H1 (cell line): Measurements from ENCODE around the gene NPHP4. TPM values are rescaled to one million over a fixed set of nuclear protein-coding genes. Genes with fewer than 3 reads are reported as not detected.

Source experiments
- CTCF ChIA-PET: fragments of 300-600 bp; sonication (Branson Sonifier 250); formaldehyde crosslinking; loops from one replicate; lab custom pipeline; 2021; ENCODE audit not compliant: partially characterized antibody; lab: Charles Lee
- POLR2A ChIA-PET: fragments of 300-600 bp; sonication (Branson Sonifier 250); formaldehyde crosslinking; loops from one replicate; lab custom pipeline; 2021; ENCODE audit warnings: inconsistent platforms; ENCODE audit not compliant: partially characterized antibody; lab: Charles Lee
- DNase-seq, 2 experiments: peaks; one replicate each; pipeline versions ENCODE4 v3.0.0 to v3.0.0-alpha.2; 2010 to 2022; ENCODE audit warnings: low spot score in 2 of 2, low read depth in 1 of 2, mixed read lengths in 1 of 2
- FAIRE-seq: peaks from 2 replicates; lab custom pipeline; 2011; peaks lifted over from hg19 to GRCh38; lab: Jason Lieb, UNC
- H2AFZ ChIP-seq: 2 replicates; pipeline ENCODE4 v1.8.1; 2012; ENCODE audit warnings: low read length, inconsistent platforms
- H2AK5ac ChIP-seq: 2 replicates; pipeline ENCODE4 v1.6.1; 2013; ENCODE audit warnings: low read depth, low read length
- H2BK120ac ChIP-seq: replicated peaks from 2 replicates; pipeline ENCODE3; 2013; ENCODE audit warnings: low read depth, low read length, inconsistent platforms
- H2BK12ac ChIP-seq: 2 replicates; pipeline ENCODE4 v1.6.1; 2013; ENCODE audit warnings: low read depth, low read length
- H2BK15ac ChIP-seq: 2 replicates; pipeline ENCODE4 v1.6.1; 2013; ENCODE audit warnings: low read length
- H2BK20ac ChIP-seq: 2 replicates; pipeline ENCODE4 v1.6.1; 2013; ENCODE audit warnings: low read length
- H2BK5ac ChIP-seq: 2 replicates; pipeline ENCODE4 v1.6.1; 2013; ENCODE audit warnings: low read depth, low read length
- H3K14ac ChIP-seq: 2 replicates; pipeline ENCODE4 v1.6.1; 2013; ENCODE audit warnings: inconsistent platforms; ENCODE audit not compliant: insufficient read length
- H3K18ac ChIP-seq: 2 replicates; pipeline ENCODE4 v1.6.1; 2013; ENCODE audit warnings: low read length; ENCODE audit errors: extremely low read depth
- H3K23ac ChIP-seq: 2 replicates; pipeline ENCODE4 v1.6.1; 2013; ENCODE audit warnings: inconsistent platforms; ENCODE audit not compliant: insufficient read length
- H3K23me2 ChIP-seq: 2 replicates; pipeline ENCODE4 v1.6.1; 2013; ENCODE audit warnings: low read depth, low read length
- H3K27ac ChIP-seq: 2 replicates; pipeline ENCODE4 v1.6.1; 2011; ENCODE audit warnings: low read depth, low read length, inconsistent platforms
- H3K27me3 ChIP-seq, 4 experiments: replicated peaks in 1 of 4; 1 replicate in 1 of 4; 2 replicates in 3 of 4; pipeline versions ENCODE4 v1.6.1 to v1.8.1; 2011 to 2013; ENCODE audit warnings: low read length in 3 of 4, mild to moderate bottlenecking in 3 of 4, inconsistent platforms in 2 of 4, mixed read lengths in 2 of 4, moderate library complexity in 1 of 4; ENCODE audit not compliant: control insufficient read depth in 3 of 4, insufficient read depth in 3 of 4; ENCODE audit errors: extremely low read depth in 1 of 4
- H3K36me3 ChIP-seq, 4 experiments: 2 replicates each; pipeline versions ENCODE4 v1.6.1 to v1.8.1; 2011 to 2013; ENCODE audit warnings: mild to moderate bottlenecking in 4 of 4, low read length in 3 of 4, moderate library complexity in 2 of 4, control low read depth in 1 of 4, inconsistent platforms in 1 of 4; ENCODE audit not compliant: insufficient read depth in 4 of 4, control insufficient read depth in 2 of 4
- H3K4ac ChIP-seq: replicated peaks from 2 replicates; pipeline ENCODE3; 2013; ENCODE audit warnings: low read length, low read depth, mixed read lengths, inconsistent platforms; ENCODE audit not compliant: insufficient read length
- H3K4me1 ChIP-seq, 4 experiments: replicated peaks in 1 of 4; 1 replicate in 1 of 4; 2 replicates in 3 of 4; pipeline versions ENCODE4 v1.6.1 to v1.8.1; 2011 to 2013; ENCODE audit warnings: low read length in 3 of 4, inconsistent platforms in 2 of 4, mixed read lengths in 1 of 4; ENCODE audit not compliant: insufficient read depth in 4 of 4, control insufficient read depth in 3 of 4
- H3K4me2 ChIP-seq, 2 experiments: 2 replicates each; pipeline versions ENCODE4 v1.6.1 to v1.8.1; 2011 to 2013; ENCODE audit warnings: low read depth in 2 of 2, low read length in 2 of 2, control low read depth in 1 of 2, inconsistent platforms in 1 of 2, mild to moderate bottlenecking in 1 of 2; ENCODE audit not compliant: insufficient read depth in 1 of 2
- H3K4me3 ChIP-seq, 4 experiments: fragments of 200-600, 300-600 bp in 1 of 4; sonication (generic), shearing (Covaris generic), sonication (Bioruptor Twin) in 1 of 4; 2 replicates each; pipeline versions ENCODE4 v1.5.1 to v1.8.1; 2011 to 2016; ENCODE audit warnings: low read length in 4 of 4, low read depth in 3 of 4, control low read depth in 2 of 4, inconsistent platforms in 2 of 4, mild to moderate bottlenecking in 2 of 4, mixed read lengths in 1 of 4, moderate library complexity in 1 of 4; ENCODE audit not compliant: insufficient read depth in 2 of 4; ENCODE audit errors: extremely low read depth in 1 of 4
- H3K56ac ChIP-seq: replicated peaks from 2 replicates; pipeline ENCODE3; 2013; ENCODE audit warnings: low read depth, mild to moderate bottlenecking, mixed read lengths, low read length, inconsistent platforms; ENCODE audit not compliant: insufficient read length
- H3K79me1 ChIP-seq: 2 replicates; pipeline ENCODE4 v1.6.1; 2013; ENCODE audit warnings: low read depth, low read length, control low read depth
- H3K79me2 ChIP-seq, 2 experiments: 2 replicates each; pipeline versions ENCODE4 v1.6.1 to v1.8.1; 2012 to 2013; ENCODE audit warnings: low read length in 2 of 2, mild to moderate bottlenecking in 2 of 2, inconsistent platforms in 1 of 2; ENCODE audit not compliant: insufficient read depth in 2 of 2, control insufficient read depth in 1 of 2
- H3K9ac ChIP-seq, 4 experiments: replicated peaks in 1 of 4; 1 replicate in 1 of 4; 2 replicates in 3 of 4; pipeline versions ENCODE4 v1.6.1 to v1.8.1; 2011 to 2013; ENCODE audit warnings: low read depth in 3 of 4, low read length in 3 of 4, control low read depth in 2 of 4, mild to moderate bottlenecking in 2 of 4, moderate library complexity in 2 of 4, inconsistent platforms in 1 of 4; ENCODE audit errors: extremely low read depth in 1 of 4
- H3K9me3 ChIP-seq, 2 experiments: 2 replicates each; pipeline versions ENCODE4 v1.6.1 to v1.8.1; 2012 to 2013; ENCODE audit warnings: mild to moderate bottlenecking in 2 of 2, moderate library complexity in 2 of 2, control low read depth in 1 of 2, inconsistent platforms in 1 of 2, low read depth in 1 of 2, low read length in 1 of 2, mixed read lengths in 1 of 2; ENCODE audit not compliant: insufficient read depth in 2 of 2
- H4K20me1 ChIP-seq, 2 experiments: replicated peaks in 1 of 2; 2 replicates each; pipeline versions ENCODE3 to v1.8.1; 2011 to 2013; ENCODE audit warnings: inconsistent platforms in 2 of 2, low read length in 2 of 2, mild to moderate bottlenecking in 1 of 2; ENCODE audit not compliant: insufficient read depth in 2 of 2, control insufficient read depth in 1 of 2
- H4K5ac ChIP-seq: 2 replicates; pipeline ENCODE4 v1.6.1; 2013; ENCODE audit warnings: low read length, low read depth, mixed read lengths, inconsistent platforms; ENCODE audit not compliant: insufficient read length
- H4K8ac ChIP-seq: 2 replicates; pipeline ENCODE4 v1.8.0; 2013; ENCODE audit warnings: mild to moderate bottlenecking, moderate library complexity, low read length, inconsistent platforms; ENCODE audit not compliant: insufficient read depth; ENCODE audit errors: extremely low read depth
- H4K91ac ChIP-seq: replicated peaks from 2 replicates; pipeline ENCODE3; 2013; ENCODE audit warnings: low read length, mixed read lengths, inconsistent platforms; ENCODE audit not compliant: insufficient read length
- ATF3 ChIP-seq: IDR thresholded peaks from 2 replicates; pipeline ENCODE4 v1.6.1; 2011; ENCODE audit warnings: low read depth, mild to moderate bottlenecking, low read length; ENCODE audit not compliant: insufficient read depth
- CHD1 ChIP-seq: IDR thresholded peaks from 2 replicates; pipeline ENCODE4 v1.6.1; 2012; ENCODE audit warnings: low read depth, low read length, improper control_type of control experiment
- EZH2 ChIP-seq: fragments of 200-600 bp; sonication (generic); IDR thresholded peaks from 2 replicates; pipeline ENCODE4 v1.7.1; 2012; ENCODE audit warnings: low read depth, mild to moderate bottlenecking, moderate library complexity, low read length, inconsistent platforms; ENCODE audit not compliant: severe bottlenecking
- FOSL1 ChIP-seq: IDR thresholded peaks from 2 replicates; pipeline ENCODE4 v1.6.1; 2011; ENCODE audit warnings: mild to moderate bottlenecking, low read depth, low read length, moderate library complexity; ENCODE audit not compliant: insufficient read depth
- GABPA ChIP-seq: IDR thresholded peaks from 2 replicates; pipeline ENCODE4 v1.6.1; 2011; ENCODE audit warnings: mild to moderate bottlenecking, low read length, moderate library complexity, borderline replicate concordance; ENCODE audit not compliant: insufficient read depth
- HDAC6 ChIP-seq: IDR thresholded peaks from one replicate; pipeline ENCODE4 v1.7.1; 2012; ENCODE audit warnings: low read depth, mild to moderate bottlenecking, inconsistent platforms, low read length, moderate library complexity
- JUND ChIP-seq: IDR thresholded peaks from 2 replicates; pipeline ENCODE4 v1.6.1; 2011; ENCODE audit warnings: mild to moderate bottlenecking, improper control_type of control experiment, low read length
- SIX5 ChIP-seq: IDR thresholded peaks from 2 replicates; pipeline ENCODE4 v1.6.1; 2011; ENCODE audit warnings: mild to moderate bottlenecking, low read depth, low read length
- SP2 ChIP-seq: IDR thresholded peaks from 2 replicates; pipeline ENCODE4 v1.6.1; 2012; ENCODE audit warnings: mild to moderate bottlenecking, low read length, inconsistent platforms
- TAF7 ChIP-seq: optimal IDR thresholded peaks from 2 replicates; pipeline ENCODE3; 2011; ENCODE audit warnings: low read depth, mild to moderate bottlenecking, inconsistent platforms, low read length, moderate library complexity, borderline replicate concordance
- WGBS, 2 experiments: shearing (Covaris generic) in 1 of 2; methylation state at CpG; one replicate each; pipeline versions ENCODE4 v1.1.6 to v1.1.7; 2013 to 2015; ENCODE audit warnings: low lambda C conversion rate in 2 of 2, mixed read lengths in 2 of 2, inconsistent platforms in 1 of 2, low coverage in 1 of 2, missing lambda C conversion rate in 1 of 2; ENCODE audit not compliant: insufficient replicate concordance in 2 of 2, insufficient coverage in 1 of 2, insufficient read length in 1 of 2; ENCODE audit errors: extremely low coverage in 1 of 2, missing lambda C conversion rate in 1 of 2; 5-methylcytosine and 5-hydroxymethylcytosine counted together
- polyA plus RNA-seq, 7 experiments: library from polyadenylated mRNA; depleted of rRNA in 3 of 7; stranded (reverse) in 5 of 7; unstranded in 2 of 7; fragments of >200 nt in 5 of 7; fragments of 200-250 nt in 2 of 7; gene quantifications; 1 replicate in 5 of 7; 2 replicates in 1 of 7; 4 replicates in 1 of 7; pipeline versions ENCODE4 v1.2.1 to v1.2.3, GENCODE V29; 2011 to 2013; ENCODE audit warnings: missing spikeins in 2 of 7, mixed read lengths in 2 of 7
- total RNA-seq: library from RNA; stranded (reverse); fragmentation: NEBNext Ultra II Directional; extraction: Animal tissue kit (Norgen Biotek cat#: 25700); gene quantifications from 2 replicates; pipeline ENCODE4 v1.2.1, GENCODE V29; 2021

The NPHP4 gene
- total and polyA plus RNA-seq, 2 of the 8 experiments (the other 6 are each of a cell fraction or from before 2014, with no cell fraction given), result 5.8 to 14.0 TPM

- ChIA-PET CTCF (interaction anchor here (0.6 kb wide), 1 partner anchor 33 kb away, joined by 3 read pairs; no protein-coding TSS in a partner anchor), POLR2A (no interaction called here)
- H3K9ac ChIP-seq, result no peak overlapping the region
- 0 out of 4 replicates have a peak, but pooled peaks cover 0 to 3% of the 10 kb centered on the region in 2 experiments for H3K9me3 ChIP-seq
- DNase-seq, result no peak
- no peaks in the 10 kb centered on the region for H3K79me2 ChIP-seq
- no peak overlapping the region for H2BK5ac ChIP-seq
- H3K56ac ChIP-seq, result no peak overlapping the region
- no peak overlapping the region for H4K8ac ChIP-seq
- H3K23ac ChIP-seq, result no peak overlapping the region
- WGBS, 2 experiments, result 91% methylated on average over 2 of the region's 2 CpGs; no CpG with 5 or more reads in 1 of the 2 experiments
- no peak overlapping the region for H2BK15ac ChIP-seq
- H2AFZ ChIP-seq, result no peak overlapping the region
- no peaks in the 10 kb centered on the region for H3K36me3 ChIP-seq
- H3K27ac ChIP-seq, result no peak overlapping the region
- FAIRE-seq, result no peak
- no peak overlapping the region for H2BK120ac ChIP-seq
- H3K4me1 ChIP-seq, result peaks cover 0 to 2% (median 0%) of the 10 kb centered on the region in 4 experiments; a peak in 1 of 7 replicates
- no peak overlapping the region for H2AK5ac ChIP-seq
- no peak overlapping the region for H3K14ac ChIP-seq
- H2BK20ac ChIP-seq, result no peak overlapping the region
- no peak overlapping the region for H4K5ac ChIP-seq
- H3K23me2 ChIP-seq, result peaks cover 1% of the 10 kb centered on the region; the same call in 1 of the 2 replicates
- H3K4me3 ChIP-seq, result no peak overlapping the region
- no peaks in the 10 kb centered on the region for H4K20me1 ChIP-seq
- no peak overlapping the region for H2BK12ac ChIP-seq
- no peak overlapping the region for H3K4me2 ChIP-seq
- TF ChIP-seq EZH2 (no peak), SIX5 (no peak), ATF3 (no peak), GABPA (no peak), HDAC6 (no peak), CHD1 (no peak), FOSL1 (no peak), SP2 (no peak), TAF7 (no peak), JUND (no peak)
- H3K4ac ChIP-seq, result no peak overlapping the region
- H3K27me3 ChIP-seq, result no peaks in the 10 kb centered on the region
- H3K79me1 ChIP-seq, result no peaks in the 10 kb centered on the region
- H4K91ac ChIP-seq, result no peak overlapping the region
- H3K18ac ChIP-seq, result no peak overlapping the region
Observed at GRCh38 chr1:5815211-5815610, 177.0 kb downstream of the NPHP4 start.
